Type B pancreatic cell (in vitro differentiated cells): ENCODE data around the gene RETN. TPM values are rescaled to one million over a fixed set of nuclear protein-coding genes. Genes with fewer than 3 reads are reported as not detected.

Experiments used
- DNase-seq: peaks from one replicate; pipeline ENCODE4 v3.0.0; 2021; ENCODE audit warnings: mixed read lengths; ENCODE audit not compliant: unreplicated experiment; ENCODE audit errors: extremely low spot score
- H3K27ac Mint-ChIP-seq: 2 replicates; pipeline ENCODE4 v1.8.0; 2021; ENCODE audit warnings: mild to moderate bottlenecking, mixed read lengths
- H3K27me3 Mint-ChIP-seq: 2 replicates; pipeline ENCODE4 v1.8.0; 2021; ENCODE audit warnings: mixed read lengths
- H3K36me3 Mint-ChIP-seq: 2 replicates; pipeline ENCODE4 v1.8.0; 2021; ENCODE audit warnings: mixed read lengths
- H3K4me1 Mint-ChIP-seq: one replicate; pipeline ENCODE4 v1.8.0; 2021; ENCODE audit warnings: mixed read lengths; ENCODE audit not compliant: unreplicated experiment
- H3K4me3 Mint-ChIP-seq: 2 replicates; pipeline ENCODE4 v1.8.0; 2021; ENCODE audit warnings: mild to moderate bottlenecking, mixed read lengths
- H3K9me3 Mint-ChIP-seq: 2 replicates; pipeline ENCODE4 v1.8.0; 2021; ENCODE audit warnings: mixed read lengths
- CTCF ChIP-seq: fragments of 200-600 bp; sonication (generic); conservative IDR thresholded peaks from 2 replicates; pipeline ENCODE4 v1.5.0; 2021; ENCODE audit warnings: antibody characterized with exemption, mild to moderate bottlenecking
- total RNA-seq: library from RNA; stranded (reverse); gene quantifications from 2 replicates; pipeline ENCODE4 v1.2.1, GENCODE V29; 2021; ENCODE audit warnings: low replicate concordance

The RETN gene
- total RNA-seq, 1 donor from 2014 or later, result not detected

DNA sequence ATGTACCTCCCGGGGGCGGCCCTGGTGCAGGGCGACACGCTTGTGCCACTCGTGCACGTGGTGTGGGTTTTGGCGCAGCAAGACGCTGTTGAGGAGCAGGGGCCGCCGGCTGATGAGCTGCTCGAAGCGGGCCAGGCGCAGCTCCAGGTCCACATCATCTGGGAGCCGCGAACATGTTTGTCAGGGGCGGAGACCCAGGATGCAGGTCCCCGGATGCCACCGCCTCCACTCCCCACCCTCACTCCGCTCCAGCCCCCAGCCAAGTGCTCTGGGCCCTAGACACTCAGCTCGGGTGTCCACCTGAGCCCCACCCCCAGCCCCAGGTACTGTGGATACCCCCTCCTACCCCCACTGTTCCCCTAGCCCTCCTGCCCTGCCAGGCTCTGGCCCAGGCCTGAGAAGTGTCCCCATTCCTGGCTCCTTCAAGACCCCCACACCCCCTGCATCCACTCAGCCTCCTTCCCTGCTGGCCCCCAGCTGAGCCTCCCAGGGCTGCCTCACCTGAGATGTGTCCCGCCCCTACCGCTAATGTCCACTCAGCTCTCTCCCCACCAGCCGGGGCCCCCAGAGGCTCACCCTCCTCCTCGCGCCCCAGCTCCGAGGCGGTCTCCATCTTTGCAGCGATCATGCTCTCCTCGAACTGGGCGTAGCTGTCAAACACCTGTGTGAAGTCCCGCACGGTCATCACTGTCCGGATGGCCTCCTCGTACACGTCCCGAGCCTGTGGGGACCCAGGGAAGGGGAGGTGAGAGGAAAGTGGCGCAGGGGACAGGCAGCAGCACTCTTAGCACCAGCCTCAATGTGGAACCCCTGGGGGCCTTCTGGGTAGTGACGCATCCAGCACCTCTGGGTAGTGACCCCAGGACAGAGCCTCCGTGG lies 44.9 kb upstream of the RETN start:
- DNase-seq, result no peak
- H3K9me3 Mint-ChIP-seq, result no peaks in the 10 kb centered on the region
- peaks cover 8% of the 10 kb centered on the region for H3K4me1 Mint-ChIP-seq
- no peak for TF ChIP-seq CTCF
- H3K27ac Mint-ChIP-seq, result no peak overlapping the region
- H3K4me3 Mint-ChIP-seq, result no peak overlapping the region
- H3K36me3 Mint-ChIP-seq, result peaks cover 5% of the 10 kb centered on the region
- H3K27me3 Mint-ChIP-seq, result no peaks in the 10 kb centered on the region

GRCh38 chr19:7624810-7625209 lies 44.0 kb upstream of the RETN start:
- Mint-ChIP-seq H3K4me3 (no peak overlapping the region), H3K4me1 (peaks cover 16% of the 10 kb centered on the region), H3K9me3 (no peaks in the 10 kb centered on the region), H3K27me3 (no peaks in the 10 kb centered on the region), H3K36me3 (peaks cover 12% of the 10 kb centered on the region), H3K27ac (no peak overlapping the region)
- DNase-seq, result no peak
- no peak for TF ChIP-seq CTCF

DNA sequence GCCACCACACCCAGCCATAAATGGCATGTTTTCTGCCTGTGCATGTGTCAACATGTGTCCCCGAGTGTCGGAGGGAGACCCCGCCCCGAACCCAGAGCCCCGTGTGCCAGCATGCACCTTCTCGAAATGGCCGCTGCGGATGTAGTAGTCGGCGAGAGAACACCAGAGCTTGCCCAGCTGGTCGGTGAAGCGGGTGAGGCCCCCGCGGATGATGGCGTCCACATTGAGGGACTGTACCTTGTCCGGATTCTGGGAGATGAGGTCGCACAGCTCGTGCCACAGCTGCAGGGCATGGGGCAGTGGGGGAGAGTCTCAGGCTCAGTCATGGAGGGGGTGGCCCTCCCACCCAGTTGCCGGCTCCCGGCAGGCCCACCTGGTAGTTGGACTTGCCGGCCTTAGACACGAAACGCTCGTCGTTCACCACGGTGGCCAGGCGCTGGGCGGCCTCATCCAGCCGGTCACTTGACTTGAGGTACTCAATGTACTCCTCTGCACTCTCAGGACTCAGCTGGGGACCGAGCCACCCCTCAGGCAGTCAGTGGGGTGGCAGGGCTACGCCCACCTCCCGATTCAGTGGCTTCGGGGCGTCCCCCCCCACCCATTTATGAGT lies 43.0 kb upstream of the RETN start:
- Mint-ChIP-seq H3K4me1 (peaks cover 17% of the 10 kb centered on the region), H3K9me3 (no peaks in the 10 kb centered on the region), H3K27ac (no peak overlapping the region), H3K27me3 (no peaks in the 10 kb centered on the region), H3K4me3 (no peak overlapping the region), H3K36me3 (peaks cover 12% of the 10 kb centered on the region)
- no peak for TF ChIP-seq CTCF
- DNase-seq, result no peak

DNA sequence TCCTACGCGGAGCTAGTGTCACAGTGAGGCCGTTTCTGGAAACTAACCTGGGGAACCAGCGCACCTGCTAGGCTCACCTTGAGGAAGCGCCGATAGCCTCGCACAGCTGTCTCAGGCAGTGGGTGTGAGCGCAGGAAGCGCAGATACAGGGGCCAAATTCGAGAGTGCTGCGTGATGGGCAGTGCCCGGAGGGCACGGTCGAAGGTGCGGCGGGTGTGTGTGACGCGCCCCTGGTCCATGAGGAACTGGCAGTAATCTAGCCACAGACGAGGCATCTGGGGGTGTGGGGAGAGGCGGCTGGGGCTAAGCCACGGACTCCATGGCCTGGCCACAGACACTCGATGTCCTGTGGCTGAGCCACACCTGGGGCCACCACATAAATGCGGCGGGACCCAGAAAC lies 41.7 kb upstream of the RETN start:
- Mint-ChIP-seq H3K27me3 (no peaks in the 10 kb centered on the region), H3K9me3 (no peaks in the 10 kb centered on the region), H3K27ac (no peak overlapping the region), H3K36me3 (peaks cover 8% of the 10 kb centered on the region), H3K4me3 (peak overlapping the region; percentile 36), H3K4me1 (peaks cover 17% of the 10 kb centered on the region)
- no peak for TF ChIP-seq CTCF
- DNase-seq, result no peak

- no peak for TF ChIP-seq CTCF
- H3K36me3 Mint-ChIP-seq, result peaks cover 8% of the 10 kb centered on the region
Measured at GRCh38 chr19:7628589-7629311, 40.1 kb upstream of the RETN start.

More at GRCh38 chr19:7628589-7629311, 40.1 kb upstream of the RETN start:
- DNase-seq, result no peak
- peak overlapping the region; percentile 100 for H3K4me3 Mint-ChIP-seq
- peak overlapping the region; percentile 99 for H3K27ac Mint-ChIP-seq
- peaks cover 17% of the 10 kb centered on the region for H3K4me1 Mint-ChIP-seq
- H3K9me3 Mint-ChIP-seq, result no peaks in the 10 kb centered on the region
- no peaks in the 10 kb centered on the region for H3K27me3 Mint-ChIP-seq
